Astrocyte of the hippocampus (primary cell): ENCODE results near the gene PROSER2.

Source experiments
- DNase-seq: peaks from one replicate; pipeline ENCODE4 v3.0.0; 2011; ENCODE audit warnings: low read depth, low spot score

The PROSER2 gene

GRCh38 chr10:11804336-11804735, 18.8 kb upstream of the PROSER2 start:
- DNase-seq = no peak

DNA sequence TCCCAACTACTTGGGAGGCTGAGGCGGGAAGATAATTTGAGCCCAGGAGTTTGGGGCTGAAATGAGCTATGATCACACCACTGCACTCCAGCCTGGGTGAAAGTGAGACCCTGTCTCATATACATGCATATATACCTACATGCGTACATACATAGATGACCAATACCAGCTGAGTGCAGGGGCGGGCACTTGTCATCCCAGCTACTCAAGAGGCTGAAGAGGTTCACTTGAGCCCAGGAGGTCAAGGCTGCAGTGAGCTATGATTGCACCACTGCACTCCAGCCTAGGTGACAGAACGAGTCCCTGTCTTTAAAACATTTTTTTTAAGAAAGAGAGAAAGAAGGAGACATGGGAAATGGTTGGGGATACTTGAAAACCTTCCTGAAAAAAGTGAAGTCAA, 17.4 kb upstream of the PROSER2 start:
- no peak for DNase-seq

DNA sequence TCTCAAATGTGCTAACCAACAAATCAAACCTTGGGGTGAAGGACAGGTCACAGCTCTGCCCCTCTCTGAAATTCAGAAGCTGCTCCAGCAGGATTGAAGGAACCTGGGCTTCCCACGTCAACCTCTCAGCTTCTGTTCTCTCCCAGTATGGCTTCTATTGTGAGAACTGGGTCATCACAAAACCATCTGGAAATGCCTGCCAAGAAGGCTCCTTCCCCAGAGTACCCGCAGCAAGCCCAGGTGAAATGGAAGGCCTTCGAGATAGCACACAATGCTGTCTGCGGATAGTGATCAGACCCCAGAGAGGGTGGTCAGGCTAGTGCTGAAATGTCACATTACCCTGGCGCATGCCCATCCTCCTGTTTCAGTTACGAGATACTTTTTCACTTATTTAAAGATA, 16.4 kb upstream of the PROSER2 start:
- no peak for DNase-seq

- no peak for DNase-seq
Measured at GRCh38 chr10:11808808-11809207, 14.3 kb upstream of the PROSER2 start.

DNA sequence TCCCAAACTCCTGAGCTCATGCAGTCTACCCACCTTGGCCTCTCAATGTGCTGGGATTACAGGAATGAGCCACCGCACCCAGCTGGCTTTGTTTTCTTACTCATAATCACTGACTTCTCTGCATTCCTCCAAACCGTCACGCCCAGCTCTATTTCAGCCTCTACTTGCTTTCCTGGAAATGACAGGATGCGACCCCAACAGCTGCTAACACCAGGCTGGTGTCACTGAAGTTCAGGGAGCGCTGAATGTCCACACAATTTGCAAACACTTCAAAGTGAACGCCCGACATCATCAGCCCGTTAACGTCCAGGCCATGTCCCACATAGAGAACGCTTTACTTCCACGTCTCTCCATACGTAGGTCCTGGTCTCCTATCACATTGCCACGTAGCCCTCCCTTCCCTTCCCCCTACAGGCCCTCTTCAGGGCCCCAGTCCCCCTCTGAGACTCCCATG, 12.8 kb upstream of the PROSER2 start:
- peak; percentile 37 for DNase-seq

DNA sequence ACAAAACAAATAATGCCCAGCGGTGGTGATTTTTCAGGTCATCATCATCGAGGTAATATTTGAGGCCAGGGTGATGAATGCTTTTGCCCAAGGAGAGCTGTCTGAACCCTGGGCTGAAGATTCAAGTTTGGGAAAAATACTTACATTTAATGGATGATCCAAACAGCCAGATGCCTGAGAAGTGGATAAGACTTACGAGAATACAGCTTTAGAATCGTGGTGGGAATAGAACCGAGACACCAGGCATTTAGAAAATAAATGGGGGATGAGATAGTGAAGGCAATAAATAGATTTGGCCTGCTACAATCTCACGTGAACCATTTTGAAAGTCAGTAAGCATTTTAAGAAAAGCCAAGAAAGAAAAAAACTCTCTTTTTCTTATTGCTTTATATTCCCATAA, 12.2 kb upstream of the PROSER2 start:
- no peak for DNase-seq

- DNase-seq = no peak
Measured at GRCh38 chr10:11813177-11813576, 10.0 kb upstream of the PROSER2 start.

- DNase-seq = no peak
Measured at GRCh38 chr10:11813855-11814567, 9.1 kb upstream of the PROSER2 start.

- no peak for DNase-seq
Measured at GRCh38 chr10:11819027-11819426, 4.1 kb upstream of the PROSER2 start.

- DNase-seq = no peak
Measured at GRCh38 chr10:11822026-11822756, 965 bp upstream of the PROSER2 start.

GRCh38 chr10:11822809-11823121, 391 bp upstream of the PROSER2 start:
- no peak for DNase-seq

DNA sequence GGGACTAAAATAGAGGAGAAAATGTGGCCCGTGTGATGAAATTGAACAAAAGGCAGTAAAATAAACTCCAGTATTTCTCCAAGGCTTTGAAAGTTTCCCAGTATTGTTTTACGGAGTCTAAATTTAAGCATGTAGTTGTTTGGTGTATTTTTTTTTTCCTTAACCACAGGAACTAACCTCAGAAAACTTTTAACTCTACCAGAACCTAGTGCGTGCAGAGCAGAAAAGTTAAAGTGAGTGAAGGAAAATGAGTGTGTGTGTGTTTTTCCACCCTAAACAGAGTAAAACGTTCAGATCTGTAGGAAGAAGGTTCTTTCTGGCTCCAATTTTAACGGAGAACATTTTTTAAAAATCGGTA, 812 bp downstream of the PROSER2 start:
- peak; percentile 26 for DNase-seq

DNA sequence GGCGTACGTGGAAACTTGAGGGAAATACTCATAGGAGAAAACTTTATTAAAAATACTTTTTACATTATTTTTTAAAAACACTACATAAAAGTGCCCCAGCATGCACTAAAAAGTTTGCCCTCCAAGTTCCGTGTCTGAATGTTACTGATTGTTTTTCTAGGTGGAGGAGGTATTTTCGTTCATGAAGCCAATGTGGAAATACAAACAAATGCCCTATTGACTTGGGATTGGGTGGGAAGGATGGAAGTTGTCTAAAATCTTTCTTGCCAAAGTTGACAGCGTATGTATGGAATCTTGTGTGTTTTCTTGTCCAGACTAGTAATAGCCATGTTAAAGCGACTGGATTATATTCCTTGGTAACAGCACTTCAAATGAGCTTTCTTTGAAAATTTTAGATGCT, 1.2 kb downstream of the PROSER2 start:
- peak; percentile 31 for DNase-seq

- DNase-seq = no peak
Measured at GRCh38 chr10:11824825-11825224, 1.7 kb downstream of the PROSER2 start.

DNA sequence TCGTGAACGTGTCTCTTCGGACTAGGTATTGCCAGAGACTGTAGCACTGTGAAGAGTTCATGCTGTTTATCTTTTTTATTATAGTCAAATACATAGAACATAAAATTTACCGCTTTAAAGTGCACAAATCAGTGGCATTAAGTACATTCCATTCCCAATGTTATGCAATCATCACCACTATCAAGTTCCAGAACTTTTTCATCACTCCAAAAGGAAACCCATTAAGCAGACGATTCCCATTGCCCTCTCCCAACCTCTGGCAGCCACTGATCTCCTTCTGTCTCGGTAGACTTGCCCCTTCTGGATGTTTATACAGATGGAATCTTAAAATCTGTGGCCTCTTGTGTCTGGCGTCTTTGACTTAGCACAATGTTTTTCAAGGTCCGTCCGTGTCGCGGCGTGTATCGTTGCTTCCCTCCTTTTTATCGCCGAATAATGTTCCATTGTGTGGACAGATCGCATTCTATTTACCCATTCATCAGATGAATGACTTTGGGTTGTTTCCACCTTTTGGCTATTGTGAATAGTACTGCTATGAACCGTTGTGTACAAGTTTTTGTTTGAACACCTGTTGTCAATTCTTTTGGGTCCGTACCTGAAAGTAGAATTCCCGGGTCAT, 2.7 kb downstream of the PROSER2 start:
- DNase-seq = no peak

- no peak for DNase-seq
Measured at GRCh38 chr10:11827006-11827405, 3.9 kb downstream of the PROSER2 start.

DNA sequence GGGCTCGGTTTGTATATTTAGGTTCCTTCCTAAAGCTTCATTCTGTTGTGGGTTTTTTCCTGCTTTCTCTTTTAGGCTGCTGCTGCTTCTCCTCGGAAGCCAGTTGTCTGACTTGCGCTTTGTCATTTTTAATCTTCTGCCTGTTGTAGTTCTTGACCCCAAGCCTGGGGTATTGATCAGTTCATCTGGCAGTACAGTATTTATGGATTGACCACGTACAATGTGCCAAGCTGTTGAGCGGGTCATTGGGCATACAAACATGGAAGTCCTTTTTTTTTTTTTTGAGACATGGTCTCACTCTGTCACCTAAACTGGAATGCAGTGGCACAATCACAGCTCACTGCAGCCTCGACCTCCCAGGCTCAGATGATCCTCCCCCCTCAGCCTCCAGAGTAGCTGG, 4.3 kb downstream of the PROSER2 start:
- no peak for DNase-seq

GRCh38 chr10:11828682-11829284, 5.6 kb downstream of the PROSER2 start:
- DNase-seq = no peak

DNA sequence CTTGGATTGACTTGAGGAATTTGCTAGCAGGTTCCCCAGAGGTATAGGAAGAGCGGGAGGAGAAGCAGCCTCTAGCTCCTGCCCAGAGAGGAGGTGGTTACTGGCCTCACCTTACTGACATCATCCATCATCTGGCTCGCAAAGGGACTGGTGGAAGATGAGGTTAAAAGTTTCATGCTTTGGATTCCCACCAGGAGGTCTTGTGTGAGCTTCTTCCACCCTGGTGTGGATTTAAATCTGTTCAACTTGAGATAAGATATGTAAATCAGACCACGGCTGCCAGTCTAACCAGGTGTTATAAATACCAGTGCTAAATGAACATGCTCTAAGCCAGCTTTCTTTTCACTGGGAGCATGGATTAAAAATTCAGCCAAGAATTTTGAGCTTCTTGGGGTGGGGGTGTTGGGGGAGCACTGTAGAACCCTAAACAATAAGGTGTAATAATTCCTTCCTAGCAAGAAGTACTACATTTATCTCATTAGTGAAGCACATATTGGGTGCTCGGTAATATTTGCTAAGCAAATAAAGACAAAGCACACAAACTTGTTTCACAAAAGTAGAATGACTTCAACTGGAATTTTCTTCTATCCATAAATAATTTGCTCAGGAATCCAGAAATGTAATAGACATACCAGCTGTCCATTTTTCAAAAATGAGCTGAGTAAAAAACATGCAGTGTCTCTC, 7.8 kb downstream of the PROSER2 start:
- peak; percentile 58 for DNase-seq

GRCh38 chr10:11831520-11831951, 8.4 kb downstream of the PROSER2 start:
- no peak for DNase-seq

GRCh38 chr10:11832042-11832441, 8.9 kb downstream of the PROSER2 start:
- DNase-seq = no peak

DNA sequence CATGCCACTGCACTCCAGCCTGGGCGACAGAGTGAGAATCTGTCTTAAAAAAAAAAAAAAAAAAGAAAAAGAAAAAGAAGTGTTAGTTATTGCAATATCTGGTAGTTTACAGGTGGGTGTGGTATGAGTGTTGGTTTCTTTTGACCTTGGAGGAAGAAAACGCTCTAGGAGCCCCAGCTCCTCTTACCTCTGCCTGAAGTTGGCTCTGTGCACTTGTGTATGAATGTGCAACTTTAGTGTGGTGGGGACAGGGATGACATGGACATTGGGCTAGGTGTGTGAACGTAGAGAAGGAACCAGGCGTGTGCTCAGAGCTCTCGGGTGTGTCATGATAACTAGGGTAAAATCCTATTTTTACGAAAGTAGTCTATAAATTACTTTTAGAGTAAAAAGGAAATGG, 11.9 kb downstream of the PROSER2 start:
- no peak for DNase-seq
